ENCODE data around the gene SLC28A3.

The SLC28A3 gene

DNA sequence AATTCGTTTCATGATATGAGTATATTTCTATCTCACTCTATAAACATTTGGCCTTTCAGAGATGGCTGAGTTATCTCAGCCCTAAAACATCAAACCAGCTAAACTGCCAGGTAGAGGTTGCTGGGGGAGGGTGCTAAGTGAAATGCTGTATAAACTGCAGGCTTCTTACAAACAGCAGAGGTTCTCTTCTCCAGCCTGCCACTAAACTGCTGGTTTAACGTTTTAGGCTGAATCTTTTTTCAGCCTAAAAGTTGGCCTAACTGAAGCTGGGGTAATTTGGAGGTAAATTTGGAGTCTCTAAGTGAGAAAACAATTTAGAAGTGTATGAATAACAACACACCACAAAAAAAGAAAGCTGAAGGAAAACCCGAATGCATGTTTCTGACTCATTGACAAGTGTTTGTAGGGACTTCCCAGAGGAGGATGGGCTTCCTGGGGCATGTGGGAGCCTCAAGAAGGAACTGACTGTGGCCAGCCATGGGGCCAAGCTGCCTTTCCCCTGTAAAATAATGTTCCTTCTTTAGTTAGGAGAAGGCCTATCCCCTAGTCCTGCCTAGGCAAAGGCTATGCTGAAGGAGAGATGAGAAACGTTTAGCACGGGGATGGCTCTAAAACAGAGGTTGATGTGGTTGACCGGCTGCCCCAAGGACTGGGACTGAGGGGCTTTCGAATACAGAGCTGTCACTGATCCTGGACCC is 44.3 kb downstream of the SLC28A3 start:
- peak; percentile 72 for DNase-seq

DNA sequence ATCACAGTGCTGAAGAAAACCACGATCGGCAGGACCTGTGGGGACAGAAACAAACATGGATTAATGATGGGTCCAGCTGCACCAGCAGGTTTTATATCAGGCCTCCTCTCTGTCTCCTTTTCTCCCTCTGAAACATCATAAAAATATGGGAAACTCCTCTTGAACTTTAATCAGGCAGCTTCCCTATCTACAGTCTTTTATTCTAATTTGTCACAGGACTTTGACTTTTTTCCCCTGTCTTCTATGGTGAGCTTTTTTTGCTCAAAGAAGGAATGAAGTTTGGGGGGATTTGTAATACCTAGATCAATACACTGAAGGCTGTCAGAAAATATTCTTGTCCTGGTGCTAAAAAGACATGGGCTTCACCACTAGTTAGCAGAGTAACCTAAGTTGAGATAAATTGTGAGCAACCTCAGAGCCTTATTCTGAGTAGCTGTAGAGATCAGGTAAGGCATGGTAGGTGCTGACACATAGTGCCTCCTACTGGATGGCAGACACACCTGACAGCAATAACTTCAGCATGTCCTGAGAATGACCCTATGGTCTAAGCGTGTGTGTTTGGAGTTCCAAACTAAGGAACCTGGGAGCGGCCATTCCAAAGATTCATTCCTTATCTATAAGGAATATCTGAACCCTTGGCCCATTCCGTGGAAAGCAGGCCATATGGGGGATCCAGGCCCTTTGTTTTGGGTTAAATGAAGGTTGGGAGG is 46.2 kb downstream of the SLC28A3 start:
- no peak for DNase-seq

DNA sequence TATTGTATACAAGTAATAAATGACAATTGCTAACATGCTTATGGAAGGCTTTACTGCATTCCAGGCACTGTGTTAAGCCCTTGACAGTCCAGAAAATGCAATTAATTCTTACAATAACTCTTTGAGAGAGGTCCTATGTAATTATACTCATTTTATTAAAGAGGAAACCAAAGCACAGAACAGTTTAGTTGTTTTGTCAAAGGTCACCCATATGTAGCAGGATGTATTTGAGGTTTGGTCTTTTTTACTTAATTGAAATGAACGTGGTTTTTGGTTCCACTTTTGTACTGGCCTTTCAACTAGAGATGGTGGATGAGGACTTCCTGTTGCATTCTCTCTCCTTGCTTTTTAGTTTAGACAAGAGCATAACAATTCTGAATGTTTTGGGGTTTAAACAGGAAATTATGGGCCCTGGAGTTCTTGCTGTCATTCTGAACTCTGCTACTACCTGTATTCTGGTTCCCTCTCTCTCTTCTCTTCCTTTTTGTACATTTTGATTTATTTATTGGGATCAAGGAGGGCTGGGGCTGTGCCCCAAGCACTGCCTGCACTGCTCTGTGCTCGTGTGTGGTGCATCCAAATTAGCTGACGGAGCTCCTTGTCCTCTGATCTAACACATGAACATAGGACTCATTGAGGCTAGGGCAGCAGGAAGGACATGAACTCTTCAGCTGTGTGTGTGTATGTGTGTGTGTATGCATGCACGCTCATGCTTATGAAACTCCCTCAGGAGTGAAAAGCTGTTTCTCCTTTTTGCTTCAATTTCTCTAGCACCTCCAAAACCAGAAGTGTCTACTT is 47.4 kb downstream of the SLC28A3 start:
- peak; percentile 27 for DNase-seq

DNA sequence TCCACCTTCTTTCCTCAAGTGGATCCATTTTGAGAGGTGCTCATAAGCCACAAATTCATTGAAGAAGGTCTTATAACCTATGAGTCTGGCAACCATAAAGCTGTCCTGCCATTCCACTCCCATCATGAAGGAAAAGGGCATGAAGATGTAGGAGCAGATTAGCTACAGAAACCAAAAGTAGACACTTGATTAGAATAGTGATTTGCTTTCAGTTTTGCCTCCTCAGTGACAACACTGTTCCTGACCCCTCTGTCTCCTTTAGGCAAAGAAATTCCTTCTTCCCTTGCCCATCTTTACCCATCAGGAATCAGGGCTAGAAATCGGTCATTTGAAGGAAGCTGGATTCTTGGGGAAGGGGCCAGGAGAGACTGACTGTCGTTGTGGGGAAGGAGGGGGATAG is 55.2 kb downstream of the SLC28A3 start:
- no peak for DNase-seq

DNA sequence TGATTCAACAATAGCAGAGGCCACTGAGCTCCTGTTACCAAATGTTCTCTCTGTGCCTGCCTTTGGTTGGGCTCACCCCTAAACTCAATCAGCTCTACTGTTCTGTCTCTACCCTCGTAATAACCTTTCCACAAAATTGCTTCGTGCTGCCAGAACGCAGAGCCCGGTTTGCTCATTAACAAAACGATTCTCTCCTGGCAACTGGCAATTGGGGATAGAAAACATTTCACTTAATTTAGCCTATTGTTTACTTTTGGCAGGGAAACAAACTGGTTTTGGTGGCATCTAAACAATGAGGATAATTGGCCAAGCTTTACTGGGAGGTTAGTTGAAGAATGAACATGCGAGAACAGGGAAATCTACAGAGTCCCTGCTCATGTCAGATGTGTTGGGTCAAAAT is 56.6 kb downstream of the SLC28A3 start:
- DNase-seq: no peak

DNA sequence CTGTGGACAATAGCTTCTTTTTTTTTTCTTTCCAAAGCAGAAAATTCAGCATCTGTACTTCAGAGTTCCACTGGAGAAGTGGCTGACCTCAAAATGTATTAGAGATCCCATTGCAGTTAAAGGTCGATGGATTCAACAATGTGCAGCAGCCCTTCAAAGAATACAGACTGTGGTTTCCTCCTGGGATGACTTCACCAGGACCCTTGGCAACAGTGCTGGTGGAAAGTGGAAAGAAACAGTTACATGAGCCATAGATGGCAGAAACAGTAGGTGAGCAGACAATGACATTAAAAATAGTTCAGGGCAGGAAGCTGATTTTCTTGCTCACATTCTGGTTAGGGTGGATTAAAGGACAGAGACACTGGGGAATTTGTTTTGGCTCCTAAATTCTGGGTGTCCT is 62.4 kb downstream of the SLC28A3 start:
- DNase-seq: no peak

DNA sequence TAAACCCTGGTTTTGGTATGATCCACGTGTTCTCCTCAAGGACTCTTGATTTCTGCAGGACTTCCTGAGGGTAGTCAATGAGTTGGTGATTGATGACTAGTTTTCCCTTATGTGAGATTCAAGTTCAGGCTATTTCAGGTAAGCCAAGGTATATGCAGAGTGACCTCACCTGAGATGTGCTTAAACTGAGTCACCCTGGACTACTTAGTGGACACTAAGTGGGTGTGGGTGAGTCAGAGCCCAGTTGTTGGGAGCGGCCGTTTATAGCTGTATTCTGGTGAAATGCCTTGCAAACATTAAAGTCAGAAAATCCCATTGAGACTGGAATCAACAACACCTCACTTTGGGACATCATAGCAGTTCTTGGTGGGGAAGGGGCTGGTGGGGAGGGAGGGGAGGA is 62.9 kb downstream of the SLC28A3 start:
- DNase-seq: no peak

DNA sequence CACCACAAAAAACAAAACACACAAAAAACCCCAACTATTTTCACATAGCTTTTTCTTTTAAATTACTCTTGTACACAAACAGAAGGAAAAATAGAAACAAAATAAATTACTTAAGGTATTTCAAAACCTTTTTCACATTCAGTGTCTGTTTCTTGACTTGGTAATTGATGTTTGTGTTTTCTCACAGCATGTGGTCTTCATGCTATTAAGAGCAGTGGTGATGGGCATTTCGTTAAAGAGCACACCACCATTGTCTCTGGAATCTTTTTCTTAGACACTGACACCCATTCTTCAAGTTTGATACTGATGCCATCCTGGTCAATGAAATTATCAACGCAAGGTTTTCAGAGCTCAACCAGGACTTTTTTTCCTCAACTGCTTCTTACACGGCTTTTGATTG is 63.8 kb downstream of the SLC28A3 start:
- no peak for DNase-seq

DNA sequence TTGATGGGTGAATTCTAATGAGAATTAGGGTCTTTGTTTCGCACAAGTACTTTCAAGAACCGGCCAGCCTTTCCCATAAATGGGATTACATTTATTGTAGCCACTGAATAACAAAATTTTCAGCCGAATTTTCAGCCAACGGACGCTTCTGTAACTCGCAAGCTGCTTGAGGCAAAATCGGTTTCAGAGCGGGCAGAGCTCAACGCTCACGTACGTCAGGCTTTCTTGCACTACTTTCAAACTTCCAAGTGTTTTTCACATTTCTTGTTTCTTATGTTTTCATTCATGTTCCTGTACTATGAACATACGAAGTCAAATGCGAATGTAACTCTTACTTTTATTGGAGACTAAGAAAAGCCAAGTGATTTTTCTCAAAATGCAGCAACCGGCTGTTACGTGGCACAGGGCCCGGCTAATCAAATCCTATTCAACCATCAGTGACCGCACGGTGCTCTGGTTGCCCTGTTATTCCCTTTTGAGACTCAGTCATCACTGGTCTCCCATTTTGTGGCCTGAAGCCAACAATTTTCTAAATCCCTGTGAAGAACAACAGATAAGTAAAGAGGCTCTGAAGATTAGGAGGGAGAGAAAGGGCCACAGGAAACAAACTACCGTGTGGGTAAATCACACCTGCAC is 68.5 kb downstream of the SLC28A3 start:
- DNase-seq: no peak

DNA sequence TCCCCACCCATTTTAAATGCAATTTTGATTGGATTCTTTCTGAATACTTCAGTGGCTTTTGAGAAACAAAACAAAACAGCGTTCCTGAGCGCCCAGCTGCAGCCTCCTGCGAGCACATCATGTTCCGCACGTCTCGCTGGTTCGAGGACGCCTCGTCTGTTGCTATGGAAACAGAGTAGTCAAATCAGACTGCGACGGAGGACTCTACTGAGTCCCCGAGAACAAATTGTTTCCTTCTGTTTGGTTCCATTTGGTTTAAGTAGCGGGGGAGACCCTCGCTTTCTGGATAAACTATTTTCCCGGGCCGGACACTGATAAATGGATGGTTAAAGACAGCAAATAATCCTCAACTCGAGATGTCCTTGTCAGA is 69.0 kb downstream of the SLC28A3 start:
- DNase-seq: no peak

DNA sequence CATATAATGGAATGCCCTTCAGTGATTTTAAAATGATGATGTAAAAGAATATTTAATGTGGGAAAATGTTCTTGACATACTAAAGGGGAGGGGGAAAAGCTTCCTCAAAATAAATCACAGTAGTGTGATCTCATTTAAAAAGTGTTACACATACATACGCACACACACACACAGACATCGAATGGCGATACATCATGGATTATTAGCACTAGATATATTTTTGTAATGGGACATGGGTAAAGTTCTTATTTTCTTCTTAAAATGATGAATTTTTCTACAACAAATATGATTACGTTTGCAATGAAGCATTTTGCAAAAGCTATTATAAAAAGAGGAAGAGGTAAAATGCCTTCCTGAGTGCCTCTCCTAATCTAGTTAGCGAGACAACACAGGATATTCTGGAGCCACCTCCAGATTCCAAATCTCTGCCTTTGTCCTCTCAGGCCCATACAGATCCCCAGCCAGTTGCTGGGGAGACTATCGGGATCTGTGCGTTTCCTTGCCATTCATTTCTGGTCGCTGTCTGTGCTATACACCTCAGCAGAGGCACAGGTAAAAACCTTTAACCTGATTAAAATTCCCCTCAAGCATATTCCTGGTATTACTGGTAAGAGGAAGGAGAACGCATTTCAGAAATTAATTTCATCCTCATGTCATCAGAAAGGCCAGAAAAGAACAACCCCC is 69.6 kb downstream of the SLC28A3 start:
- DNase-seq: no peak

DNA sequence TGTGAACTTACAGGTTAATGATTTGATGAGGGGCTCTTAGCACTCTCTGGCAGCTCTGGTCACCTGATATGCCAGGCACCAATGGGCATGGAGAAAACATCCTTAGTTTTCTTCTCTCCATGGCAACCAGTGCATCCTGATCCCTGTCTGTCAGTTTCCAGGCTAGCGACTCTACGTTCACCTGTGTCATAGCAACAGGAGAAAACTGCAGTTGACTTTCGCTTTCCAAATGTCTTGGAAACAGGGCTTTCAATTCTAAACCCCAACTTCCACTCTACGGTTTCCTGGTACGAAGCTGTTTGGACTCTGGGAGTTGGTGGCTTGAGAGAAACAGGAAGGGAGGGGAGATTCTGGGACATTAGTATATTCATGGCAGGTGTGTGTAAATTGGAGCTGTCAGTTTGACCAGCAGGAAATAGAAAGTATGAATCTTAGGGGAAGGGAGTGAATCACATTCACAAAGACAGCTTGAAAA is 74.4 kb downstream of the SLC28A3 start:
- DNase-seq: no peak

DNA sequence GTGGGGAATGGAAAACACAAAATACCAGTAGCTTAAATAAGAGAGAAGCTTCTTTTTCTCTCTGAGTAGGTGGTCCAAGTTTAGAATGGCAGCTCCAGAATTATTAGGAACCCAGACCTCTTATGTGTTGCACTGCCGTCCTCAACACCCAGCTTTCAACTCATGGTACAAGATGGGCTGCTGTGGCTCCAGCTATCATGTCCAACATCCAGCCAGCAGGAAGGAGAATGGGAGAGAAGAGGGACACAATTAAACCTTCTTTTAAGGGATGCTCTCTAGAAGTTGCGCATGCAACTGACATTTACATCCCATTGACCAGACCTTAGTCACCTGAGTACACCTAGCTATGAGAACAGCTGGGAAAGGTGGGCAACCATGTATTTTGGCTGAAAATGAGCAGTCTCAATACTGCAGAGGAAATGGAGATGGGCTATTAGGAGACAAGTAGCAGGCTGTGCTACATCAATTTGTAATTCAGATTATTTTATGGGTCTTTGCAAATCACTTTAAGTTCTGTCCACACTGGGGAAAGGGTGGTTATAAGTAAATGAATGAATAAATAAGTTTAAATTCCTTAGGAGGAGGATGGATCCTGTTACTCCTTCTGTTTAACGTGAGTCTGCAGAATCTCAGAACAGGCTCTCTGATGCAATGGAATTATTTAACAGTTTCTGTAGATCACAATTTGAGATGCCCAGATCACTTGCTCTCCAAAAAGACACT is 76.1 kb downstream of the SLC28A3 start:
- no peak for DNase-seq

DNA sequence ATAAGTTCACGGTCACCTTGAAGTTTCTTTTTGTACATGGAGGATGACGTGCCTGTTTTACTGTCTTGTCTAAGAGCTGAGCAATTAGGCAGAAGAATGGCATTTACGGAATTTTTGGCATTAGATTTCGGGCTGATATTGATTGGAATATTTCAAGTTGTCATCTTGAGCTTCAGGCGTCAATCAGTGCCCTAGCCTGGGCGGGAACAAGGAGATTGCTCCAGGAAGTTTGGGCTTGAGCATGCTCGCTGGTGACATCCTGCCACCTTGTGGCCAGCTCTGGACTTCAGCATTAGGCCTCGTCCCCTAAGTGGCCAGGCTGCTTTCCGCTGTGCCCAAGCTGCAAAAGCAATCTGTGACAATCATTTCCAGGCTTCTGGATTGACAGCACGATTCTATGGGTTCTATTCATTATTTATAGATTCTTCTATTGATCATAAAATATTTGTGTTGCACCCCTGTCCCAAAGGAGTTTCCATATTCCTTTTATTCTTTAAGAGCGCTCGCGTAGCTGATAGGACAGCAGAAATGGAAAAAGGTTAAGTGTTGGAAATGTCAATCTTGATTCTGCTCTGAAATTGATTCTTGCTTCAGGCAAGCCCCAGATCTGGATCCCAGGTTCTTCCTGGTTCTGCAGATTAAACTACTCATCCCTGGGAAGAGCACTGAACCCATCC is 79.3 kb downstream of the SLC28A3 start:
- DNase-seq: peak; percentile 14

DNA sequence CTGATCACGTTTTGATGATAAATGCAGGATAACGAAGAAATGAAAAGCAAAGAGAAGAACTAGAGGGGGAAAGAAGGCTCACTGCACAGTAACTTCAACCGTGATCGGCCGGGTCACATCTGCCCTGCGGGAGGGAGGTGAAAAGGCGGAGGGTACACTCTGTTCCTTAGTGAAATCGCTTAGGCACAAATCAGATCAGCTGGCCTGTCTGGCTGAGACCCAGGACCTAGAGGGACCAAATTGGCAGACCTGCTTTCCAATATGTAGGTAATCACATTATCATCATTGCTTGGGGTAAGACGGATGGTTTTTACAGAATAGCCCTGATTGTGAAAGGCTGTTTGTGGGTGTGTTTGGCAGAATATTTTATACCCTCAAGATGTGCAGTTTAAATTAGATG is 82.2 kb downstream of the SLC28A3 start:
- DNase-seq: no peak

DNA sequence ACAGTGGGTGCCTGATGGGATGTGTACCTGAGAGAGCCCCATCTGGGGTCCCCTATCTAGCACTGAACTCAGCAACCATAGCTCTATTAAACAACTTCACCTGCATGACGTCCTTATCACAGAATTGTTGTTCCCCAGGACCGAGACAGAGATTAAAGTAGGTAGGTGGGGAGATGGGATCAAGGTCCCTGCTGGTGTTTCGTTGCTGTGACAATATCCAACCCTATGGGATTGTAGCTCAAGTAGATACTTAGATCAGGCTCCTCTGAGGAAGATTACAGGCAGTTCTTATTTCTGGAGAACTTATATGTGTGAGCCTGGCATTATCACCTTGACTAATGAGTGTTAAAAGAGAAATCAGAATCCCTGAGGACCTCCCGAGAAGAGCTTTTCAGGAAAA is 84.9 kb downstream of the SLC28A3 start:
- no peak for DNase-seq

DNA sequence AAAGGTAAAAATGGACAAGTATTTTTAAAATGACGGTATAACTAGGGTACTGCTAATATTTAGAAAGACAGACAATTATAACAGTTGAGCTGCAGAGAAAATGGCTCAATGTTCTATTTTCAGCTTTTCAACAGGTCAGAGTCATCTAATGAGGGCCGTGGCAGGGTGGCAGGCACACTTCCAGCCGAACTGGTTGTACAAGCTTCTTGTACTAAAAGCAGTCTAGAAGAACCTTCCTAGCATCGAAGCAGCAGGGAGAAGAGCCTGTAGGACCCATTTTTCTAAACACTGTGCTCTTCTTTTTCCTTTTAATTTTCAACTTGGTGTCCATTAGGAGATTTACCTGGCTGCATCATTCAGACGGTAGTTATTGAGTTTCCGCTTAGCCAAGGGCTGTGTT is 85.6 kb downstream of the SLC28A3 start:
- no peak for DNase-seq

DNA sequence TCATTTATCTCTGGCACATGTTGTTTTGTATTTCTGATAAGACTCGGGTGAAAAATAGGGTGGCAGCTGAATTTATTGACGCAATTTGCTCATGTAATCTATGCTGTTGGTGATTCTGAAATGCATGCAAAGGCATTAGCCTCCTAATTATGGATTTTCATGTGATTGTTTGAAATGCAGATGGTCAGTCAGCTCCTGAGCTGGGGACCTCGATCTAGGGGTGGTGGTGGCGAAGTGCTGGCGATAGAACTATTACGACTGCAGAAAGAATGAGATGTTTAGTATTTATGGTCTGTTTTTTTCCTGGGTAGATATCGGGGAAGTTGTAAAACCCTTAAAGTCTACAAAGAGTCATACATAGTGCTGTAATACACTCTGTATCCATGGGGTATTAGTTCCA is 88.6 kb downstream of the SLC28A3 start:
- no peak for DNase-seq

DNA sequence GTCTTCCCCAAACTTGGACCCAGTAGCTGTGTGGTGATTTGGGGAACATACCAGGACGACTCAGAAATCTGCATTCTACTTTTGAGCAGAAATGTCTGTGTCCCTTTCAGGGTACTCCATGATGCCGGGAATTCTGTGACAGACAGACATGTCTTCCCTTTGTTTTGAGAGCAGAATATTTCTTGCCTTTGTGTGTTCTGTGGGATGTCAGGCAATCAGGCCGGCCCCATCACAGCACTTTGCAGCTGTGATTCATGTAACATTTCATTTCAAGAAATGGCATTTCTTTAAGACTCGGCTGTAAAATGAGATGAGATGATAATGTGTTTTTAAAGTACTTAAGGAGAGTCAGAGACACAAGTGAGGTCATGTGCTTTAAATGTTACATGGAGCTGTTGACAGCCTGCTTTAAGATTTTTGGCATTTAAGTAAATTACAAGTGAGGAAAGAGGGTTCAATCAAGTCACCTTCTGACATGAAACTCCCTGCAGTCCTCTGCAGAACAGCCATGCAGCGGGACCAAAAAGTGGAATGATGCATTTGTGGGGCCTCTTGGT is 98.7 kb downstream of the SLC28A3 start:
- no peak for DNase-seq

DNA sequence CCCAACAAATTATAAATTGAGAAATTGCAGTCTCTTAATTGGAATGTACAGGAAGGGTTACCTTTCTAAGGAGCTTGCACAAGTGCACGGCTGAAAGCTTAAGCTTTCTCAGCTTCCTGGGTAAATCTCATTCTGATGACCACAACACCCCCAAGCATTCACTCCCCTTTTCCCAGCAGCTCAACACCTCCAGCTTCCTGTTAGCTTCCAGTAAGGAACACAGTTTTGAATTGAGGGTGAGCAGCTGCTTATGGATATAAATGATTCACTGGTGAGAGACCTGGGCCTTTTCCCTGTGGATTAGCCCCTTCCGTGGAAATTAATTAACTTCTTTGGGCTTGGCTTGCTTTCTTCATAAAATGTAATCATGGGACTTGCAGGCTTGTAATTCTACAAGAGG is 101.2 kb downstream of the SLC28A3 start:
- DNase-seq: no peak

DNA sequence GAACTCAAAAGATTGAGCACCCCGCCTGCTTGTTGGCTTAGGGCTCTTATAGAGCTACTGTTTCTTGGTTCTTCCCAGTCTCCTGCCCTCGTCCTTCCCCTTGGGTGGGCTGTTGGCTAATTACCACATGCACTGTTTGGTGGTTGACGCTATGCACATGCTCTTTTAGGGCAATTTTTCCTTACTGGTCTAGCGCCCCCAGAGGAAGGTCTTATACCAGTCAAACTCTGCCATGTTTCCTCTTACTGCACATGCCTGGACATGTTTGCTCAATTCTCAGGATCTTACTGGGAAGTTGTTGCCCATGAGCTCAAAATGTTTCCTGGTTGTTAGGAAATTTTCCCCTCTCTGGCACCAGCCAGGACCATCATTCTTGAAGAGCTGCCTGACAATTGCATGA is 101.9 kb downstream of the SLC28A3 start:
- no peak for DNase-seq

Data from CD4-positive, alpha-beta T cell treated with Interleukin-4 for 4 hours (primary cell).